Effector CD4-positive, alpha-beta T cell (primary cell): Measurements from ENCODE around the gene DNAJC6.
A peak's percentile ranks its signal among the peaks of the same experiment; 100 is the strongest.

Experiments used
- DNase-seq: peaks from one replicate; pipeline ENCODE4 v3.0.0-alpha.2; 2020

The DNAJC6 gene

DNA sequence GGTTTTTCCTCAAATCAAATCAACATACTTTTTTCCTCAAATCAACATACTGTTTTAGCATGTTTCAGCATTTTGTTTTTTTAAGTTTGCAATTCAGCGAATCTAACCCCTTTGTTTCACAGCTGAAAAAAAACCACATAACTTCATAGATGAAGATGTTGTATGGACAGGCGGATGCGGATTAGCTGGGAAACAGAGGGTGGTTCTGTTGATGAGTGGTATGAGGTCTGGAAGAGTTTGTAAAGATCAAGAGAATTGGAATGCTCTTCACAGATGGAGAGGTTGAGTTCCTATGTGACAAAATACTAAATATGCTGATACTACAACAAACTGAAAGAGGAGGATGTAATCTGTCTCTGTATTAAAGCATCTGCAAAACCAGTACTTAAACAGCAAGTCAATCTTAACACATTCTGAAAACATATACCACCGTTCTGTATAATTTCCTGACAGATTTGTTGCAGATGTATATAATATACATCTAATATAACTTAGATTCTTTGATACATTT is 100.5 kb downstream of the DNAJC6 start:
- no peak for DNase-seq

GRCh38 chr1:65412256-65412983 is 103.1 kb downstream of the DNAJC6 start:
- DNase-seq = no peak

DNA sequence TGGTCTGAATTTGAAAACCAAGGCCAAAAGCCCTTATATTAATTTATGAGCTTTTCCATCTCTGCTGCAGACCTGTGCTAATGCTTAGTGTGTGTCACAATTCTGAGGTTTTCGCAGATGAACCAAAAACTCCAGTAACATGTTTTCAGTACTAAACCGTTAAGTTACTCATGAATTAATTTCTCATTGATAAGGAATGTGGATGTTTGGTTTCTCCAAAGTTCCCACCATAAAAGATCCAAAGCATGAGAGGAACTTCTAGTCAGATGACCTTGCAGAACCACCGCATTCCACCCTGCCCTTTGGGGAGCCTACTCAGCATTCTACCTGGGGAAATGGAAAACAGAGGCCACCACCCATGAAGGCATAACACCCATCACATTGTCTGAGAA is 103.6 kb downstream of the DNAJC6 start:
- no peak for DNase-seq

DNA sequence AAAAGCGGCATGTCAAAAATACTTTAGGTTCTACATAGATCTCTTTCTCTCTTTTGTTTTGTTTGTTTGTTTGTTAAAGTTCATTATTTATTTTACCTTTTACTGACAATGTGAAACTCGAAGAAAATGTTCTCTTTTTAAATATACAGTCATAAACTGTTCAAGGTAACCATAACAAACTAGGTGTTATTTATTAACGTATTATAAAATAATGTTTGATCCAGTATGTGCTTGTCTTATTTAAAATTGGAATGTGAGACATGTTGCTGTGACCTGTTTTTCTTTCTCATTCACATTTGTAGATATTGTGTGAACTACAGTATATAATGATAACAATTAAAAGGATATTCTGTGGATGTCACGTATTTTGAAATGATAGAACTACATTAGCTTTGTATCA is 105.2 kb downstream of the DNAJC6 start:
- DNase-seq = no peak

DNA sequence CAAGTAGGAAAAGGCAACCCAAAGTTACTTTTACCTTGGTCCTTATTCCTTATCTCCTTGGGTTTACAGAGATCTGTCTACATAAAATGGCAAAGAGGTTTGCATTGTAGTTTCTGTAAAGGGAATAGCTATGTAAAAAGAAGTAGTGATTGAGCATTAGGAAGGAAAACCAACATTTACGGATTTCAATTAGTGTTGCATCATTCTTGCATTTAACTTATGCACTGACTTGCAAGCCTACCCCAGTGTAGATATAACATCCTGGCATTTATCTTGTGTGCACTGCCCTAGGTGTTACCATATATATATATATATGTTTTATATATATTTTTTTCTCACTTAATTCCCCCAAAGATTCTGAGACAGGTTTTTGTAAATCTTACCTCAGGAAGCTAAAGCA is 107.4 kb downstream of the DNAJC6 start:
- no peak for DNase-seq

DNA sequence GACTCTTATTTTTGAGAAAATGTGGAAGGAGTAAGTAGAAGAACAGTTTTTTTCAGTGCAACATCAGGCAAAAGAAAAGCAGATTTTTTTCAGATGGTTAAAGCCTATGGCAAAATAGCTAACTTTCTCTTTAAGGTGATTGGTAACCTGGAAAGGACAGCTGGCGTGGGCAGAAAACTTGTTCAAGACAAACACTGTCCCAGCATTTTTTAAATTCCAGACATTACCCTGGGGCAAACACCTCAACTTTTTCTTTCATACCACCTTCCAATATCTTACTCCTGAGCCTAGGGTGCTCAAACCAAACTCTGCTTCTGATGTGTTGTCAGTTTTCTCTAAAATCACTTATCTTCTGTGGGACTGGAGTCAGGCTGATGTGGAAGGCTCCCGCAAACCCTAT is 108.4 kb downstream of the DNAJC6 start:
- no peak for DNase-seq

DNA sequence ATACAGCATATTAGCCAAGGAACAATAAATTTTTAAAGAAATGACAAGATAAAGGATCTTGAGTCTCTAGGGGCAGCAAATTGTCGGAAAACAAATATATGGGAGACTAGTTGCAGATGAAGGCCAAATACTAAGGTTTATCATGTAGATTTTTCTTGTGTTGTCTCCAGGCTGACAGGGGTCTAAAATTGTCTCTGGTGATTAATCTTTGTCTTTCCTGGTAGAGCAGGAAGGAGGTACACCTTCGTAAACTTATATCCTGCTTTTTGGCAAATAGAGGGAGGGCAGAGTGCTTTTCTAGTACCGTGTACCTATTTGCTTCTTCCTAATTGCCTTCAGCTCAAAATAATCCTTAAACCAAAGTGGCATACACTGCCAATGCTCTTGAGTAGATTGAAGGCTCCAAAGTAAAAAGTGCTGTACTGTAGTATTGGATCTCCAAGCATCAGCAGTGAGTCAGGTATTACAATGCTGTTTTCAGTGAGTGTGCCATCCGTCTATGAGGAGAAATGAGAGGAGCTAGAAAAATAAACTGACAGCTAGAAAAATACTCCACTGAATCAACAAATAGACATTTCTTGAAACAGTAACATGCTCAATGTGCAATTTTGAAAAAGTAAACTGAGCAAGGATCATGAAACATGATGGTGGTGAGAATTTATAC is 109.3 kb downstream of the DNAJC6 start:
- DNase-seq = no peak

GRCh38 chr1:65419681-65420589 is 110.6 kb downstream of the DNAJC6 start:
- DNase-seq = peak; percentile 96

DNA sequence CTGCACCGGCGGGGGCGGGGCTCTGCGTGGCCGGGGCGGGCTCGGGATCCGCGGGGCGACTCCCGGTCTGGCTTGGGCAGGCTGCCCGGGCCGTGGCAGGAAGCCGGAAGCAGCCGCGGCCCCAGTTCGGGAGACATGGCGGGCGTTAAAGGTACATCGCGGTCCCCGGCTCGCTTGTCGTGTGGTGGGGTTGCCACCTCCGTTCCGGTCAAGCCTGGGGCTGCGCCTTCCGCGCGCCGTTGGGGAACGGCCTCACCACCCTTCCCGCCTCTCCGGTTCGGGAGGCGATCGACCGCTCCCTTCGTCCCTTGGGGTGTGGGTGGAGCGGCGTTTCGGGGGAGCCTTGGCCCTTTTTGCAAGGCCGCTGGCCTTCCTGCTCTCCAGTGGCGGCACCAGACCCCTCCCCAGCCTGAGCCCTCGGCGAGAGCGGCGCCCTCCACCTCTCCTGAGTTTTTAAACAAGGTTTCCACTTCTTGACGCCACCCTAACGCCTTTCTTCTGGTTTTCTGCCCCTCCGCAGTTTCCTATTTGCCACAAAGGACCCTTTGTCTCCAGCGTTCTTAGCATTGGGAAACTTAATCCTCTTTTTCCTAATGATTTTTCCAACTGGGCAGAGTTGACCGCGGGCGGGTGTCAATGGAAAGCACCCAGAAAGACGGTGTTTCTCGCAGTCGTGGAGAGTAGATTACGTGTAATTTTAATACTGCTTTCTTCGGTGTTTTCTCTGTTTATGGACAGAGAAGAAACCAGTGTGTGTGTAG is 111.4 kb downstream of the DNAJC6 start, which contains the start of the genes LEPR and LEPROT:
LEPR (plus strand) TSS at position 79 of the 761 bp plus-strand sequence. CDS start 144,898 bp downstream, outside the sequence.
LEPROT (plus strand) TSS at position 79 of the 761 bp plus-strand sequence; CDS start at position 136, 57 bp downstream.
- DNase-seq = no peak

- no peak for DNase-seq
These were observed 112.1 kb downstream of the DNAJC6 start for GRCh38 chr1:65421351-65422025.

DNA sequence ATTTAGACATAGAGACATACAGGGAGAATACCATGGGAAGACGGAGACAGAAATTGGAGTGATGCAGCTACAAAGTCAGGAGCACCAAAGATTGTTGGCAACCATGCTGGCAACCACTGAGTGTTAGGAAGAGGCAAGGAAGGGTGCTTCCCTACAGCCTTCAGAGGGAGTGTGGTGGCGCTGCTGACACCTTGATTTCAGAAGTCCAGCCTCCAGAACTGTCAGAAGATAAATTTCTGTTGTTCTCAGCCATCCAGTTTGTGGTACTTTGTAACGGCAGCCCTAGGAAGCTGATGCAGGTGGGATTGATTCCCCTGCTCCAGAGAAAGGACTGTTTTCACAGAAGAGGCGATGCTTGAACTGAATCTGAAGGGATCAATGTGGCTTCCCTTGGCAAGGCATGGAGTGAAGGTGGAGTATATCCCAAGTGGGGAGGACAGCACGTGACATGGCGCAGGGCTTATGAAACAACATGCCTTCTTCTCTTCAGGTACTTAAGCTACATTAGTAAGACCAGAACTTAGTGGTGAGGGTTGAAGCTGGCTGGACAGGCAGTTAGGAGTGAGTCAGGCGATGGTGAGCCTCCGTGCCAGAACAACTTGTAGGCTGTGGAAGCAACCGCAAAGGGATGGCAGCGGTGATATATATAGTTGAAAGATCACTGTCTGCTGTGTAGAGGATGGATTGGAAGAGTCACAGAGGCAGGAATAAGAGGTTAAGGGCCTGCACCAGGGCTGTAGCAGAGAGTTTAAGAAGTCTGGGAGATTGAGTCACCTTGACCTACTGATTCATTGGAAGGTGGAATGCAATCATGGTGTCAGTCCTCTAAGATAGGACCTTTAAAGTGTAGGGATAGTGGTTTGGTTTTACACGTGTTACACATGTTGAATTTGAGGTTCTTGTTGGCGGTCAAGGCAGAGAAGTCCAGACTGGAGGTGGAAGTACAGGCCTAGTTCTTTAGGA is 113.2 kb downstream of the DNAJC6 start:
- DNase-seq = no peak

- no peak for DNase-seq
These were observed 114.7 kb downstream of the DNAJC6 start for GRCh38 chr1:65423884-65424572.

DNA sequence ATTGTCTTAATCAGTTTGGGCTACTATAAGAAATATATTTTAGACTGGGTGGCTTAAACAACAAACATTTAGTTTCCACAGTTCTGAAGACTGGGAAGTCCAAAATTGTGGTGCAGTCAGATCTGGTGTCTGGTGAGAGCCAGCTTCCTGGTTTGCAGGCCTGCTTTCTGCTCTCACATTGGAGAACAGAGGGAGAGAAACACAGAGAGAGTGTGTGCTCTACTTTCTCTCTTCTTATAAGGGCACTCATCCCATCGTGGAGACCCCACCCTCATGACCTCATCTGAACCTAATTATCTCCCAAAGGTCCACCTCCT is 115.2 kb downstream of the DNAJC6 start:
- no peak for DNase-seq

- DNase-seq = no peak
These were observed 115.7 kb downstream of the DNAJC6 start for GRCh38 chr1:65425006-65425405.

DNA sequence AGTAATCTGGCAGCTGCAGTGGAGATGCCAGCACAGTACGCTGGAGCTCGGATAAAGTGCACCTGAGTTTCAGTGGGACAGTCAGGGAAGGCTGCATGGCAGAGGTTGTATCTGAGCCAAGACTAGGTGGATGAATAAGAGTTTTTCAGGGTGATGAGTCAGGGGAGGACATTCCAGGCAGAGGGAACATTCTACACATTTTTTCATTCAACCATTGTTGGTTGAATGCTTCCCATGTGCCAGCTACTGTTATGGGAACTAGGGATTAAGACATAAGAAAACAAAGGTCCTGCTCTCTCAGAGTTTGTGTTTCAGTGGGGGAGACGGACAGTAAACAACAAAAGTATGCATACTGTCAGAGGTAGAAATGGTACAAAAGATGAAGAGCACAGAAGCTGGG is 116.4 kb downstream of the DNAJC6 start:
- DNase-seq = no peak

DNA sequence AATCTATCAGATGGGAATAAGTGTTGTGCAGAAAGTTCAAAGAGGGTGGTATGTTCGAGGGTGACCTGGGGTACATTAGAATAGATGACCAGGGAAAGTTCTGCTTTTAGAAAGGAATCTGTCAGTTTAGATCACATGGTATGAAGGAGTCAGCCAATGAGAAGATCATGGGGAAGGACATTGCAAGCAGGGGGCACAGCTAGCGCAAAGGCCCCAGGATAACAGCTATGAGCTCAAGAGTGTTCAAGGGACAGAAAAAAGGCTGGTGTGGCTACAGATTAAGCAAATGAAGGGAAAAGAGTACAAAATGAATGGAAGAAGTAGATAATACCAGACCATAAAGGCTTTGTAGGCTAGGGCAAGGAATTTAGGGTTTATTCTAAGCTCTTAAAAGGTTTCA is 119.7 kb downstream of the DNAJC6 start:
- DNase-seq = no peak

- DNase-seq = no peak
These were observed 120.5 kb downstream of the DNAJC6 start for GRCh38 chr1:65429806-65430205.

GRCh38 chr1:65431111-65431705 is 121.9 kb downstream of the DNAJC6 start:
- DNase-seq = no peak

DNA sequence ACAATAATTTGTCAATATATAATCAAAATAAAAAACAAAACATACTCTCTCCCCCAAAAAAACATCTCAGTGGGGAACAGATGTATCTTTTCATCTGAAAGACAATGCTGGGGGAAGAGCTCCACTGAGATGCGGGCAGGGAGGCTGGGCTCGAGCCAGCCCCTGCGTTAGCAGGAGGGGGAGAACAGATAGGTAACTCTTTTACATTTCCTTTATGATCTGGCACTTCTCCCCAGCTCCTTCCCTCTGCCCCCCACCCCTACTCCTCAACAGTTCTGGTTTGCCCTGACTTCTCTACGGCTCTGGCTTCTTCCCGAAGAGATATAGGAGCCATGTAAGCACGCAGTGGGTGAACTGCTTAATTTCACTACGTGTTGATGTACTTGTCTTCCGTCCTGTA is 123.6 kb downstream of the DNAJC6 start:
- no peak for DNase-seq

DNA sequence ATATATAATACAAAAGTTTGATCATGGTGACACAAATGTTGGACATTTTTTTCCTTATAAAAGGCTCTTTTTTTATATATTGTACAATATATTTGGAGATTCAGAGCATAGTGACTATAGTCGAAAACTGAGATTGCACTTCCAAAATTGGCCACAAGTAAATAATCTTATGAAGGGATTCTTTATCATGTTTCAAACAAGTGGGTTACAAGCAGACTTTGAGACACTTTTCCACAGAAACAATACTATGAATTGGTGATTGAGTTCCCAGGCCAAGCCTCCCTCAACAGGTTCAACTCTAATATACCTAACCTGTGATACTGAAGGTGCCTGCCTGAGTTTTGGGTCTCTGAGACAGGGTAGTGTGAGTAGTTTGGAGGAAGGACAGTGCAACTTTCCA is 124.9 kb downstream of the DNAJC6 start:
- no peak for DNase-seq
